ENCODE data around the gene MMP23B. TPM values are rescaled to one million over a fixed set of nuclear protein-coding genes. Genes with fewer than 3 reads are reported as not detected.
A peak's percentile ranks its signal among the peaks of the same experiment; 100 is the strongest.

Gene MMP23B
- total RNA-seq, 4 donors from 2014 or later, result 0.49 to 7.6 (median 2.7) TPM

DNA sequence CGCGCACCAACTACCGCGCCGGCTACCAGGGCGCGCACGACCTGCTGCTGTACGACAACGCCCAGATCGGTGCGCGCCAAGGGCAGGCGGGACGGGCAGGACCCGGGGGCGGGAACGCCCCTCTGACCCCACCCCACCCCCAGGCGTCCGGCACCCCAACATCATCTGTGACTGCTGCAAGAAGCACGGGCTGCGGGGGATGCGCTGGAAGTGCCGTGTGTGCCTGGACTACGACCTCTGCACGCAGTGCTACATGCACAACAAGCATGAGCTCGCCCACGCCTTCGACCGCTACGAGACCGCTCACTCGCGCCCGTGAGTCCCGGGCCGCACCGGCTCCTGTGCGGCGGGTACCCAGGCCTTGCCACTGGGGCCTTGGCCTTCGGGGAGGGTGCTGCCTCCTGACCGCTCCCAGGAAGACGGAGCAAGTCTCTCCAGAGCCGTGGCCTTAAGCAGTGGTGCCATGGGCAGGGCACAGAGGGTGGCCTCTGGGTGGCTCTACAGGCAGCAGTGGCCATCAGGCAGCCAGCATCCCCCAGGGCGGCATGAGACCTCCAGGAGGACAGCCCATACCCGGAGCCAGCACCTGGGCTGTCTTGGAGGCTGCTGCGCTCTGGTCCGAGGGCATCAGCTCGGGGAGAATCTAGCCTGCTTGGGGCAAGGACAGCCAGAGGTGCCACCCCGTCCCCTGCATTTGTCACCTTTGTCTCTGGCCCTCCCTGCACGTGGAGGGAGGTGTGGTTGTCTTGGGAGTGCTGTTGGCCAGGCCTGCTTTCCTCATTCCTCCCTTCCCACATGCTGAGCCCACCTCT, 8.1 kb upstream of the MMP23B start:
- intact Hi-C loops (cut with DNase I), result no loop called here
- Histone ChIP-seq H3K36me3 (peaks cover 0 to 35% (median 0%) of the 10 kb centered on the region in 3 donors), H3K4me3 (no peak overlapping the region), H3K9me3 (no peaks in the 10 kb centered on the region), H3K27ac (no peak overlapping the region), H3K27me3 (peaks cover 0 to 3% (median 0%) of the 10 kb centered on the region in 4 donors), H3K4me1 (peaks cover 10 to 65% (median 13%) of the 10 kb centered on the region in 3 donors)
- 88 to 97% methylated on average over 10 to 31 of the region's 51 CpGs for WGBS, 2 donors
- TF ChIP-seq, protein P1, sequence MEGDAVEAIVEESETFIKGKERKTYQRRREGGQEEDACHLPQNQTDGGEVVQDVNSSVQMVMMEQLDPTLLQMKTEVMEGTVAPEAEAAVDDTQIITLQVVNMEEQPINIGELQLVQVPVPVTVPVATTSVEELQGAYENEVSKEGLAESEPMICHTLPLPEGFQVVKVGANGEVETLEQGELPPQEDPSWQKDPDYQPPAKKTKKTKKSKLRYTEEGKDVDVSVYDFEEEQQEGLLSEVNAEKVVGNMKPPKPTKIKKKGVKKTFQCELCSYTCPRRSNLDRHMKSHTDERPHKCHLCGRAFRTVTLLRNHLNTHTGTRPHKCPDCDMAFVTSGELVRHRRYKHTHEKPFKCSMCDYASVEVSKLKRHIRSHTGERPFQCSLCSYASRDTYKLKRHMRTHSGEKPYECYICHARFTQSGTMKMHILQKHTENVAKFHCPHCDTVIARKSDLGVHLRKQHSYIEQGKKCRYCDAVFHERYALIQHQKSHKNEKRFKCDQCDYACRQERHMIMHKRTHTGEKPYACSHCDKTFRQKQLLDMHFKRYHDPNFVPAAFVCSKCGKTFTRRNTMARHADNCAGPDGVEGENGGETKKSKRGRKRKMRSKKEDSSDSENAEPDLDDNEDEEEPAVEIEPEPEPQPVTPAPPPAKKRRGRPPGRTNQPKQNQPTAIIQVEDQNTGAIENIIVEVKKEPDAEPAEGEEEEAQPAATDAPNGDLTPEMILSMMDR (IDR thresholded peaks at IDR 0.05), result no peak
- no peak for TF ChIP-seq POLR2A (IDR thresholded peaks at IDR 0.05)
- DNase-seq, result no peak

DNA sequence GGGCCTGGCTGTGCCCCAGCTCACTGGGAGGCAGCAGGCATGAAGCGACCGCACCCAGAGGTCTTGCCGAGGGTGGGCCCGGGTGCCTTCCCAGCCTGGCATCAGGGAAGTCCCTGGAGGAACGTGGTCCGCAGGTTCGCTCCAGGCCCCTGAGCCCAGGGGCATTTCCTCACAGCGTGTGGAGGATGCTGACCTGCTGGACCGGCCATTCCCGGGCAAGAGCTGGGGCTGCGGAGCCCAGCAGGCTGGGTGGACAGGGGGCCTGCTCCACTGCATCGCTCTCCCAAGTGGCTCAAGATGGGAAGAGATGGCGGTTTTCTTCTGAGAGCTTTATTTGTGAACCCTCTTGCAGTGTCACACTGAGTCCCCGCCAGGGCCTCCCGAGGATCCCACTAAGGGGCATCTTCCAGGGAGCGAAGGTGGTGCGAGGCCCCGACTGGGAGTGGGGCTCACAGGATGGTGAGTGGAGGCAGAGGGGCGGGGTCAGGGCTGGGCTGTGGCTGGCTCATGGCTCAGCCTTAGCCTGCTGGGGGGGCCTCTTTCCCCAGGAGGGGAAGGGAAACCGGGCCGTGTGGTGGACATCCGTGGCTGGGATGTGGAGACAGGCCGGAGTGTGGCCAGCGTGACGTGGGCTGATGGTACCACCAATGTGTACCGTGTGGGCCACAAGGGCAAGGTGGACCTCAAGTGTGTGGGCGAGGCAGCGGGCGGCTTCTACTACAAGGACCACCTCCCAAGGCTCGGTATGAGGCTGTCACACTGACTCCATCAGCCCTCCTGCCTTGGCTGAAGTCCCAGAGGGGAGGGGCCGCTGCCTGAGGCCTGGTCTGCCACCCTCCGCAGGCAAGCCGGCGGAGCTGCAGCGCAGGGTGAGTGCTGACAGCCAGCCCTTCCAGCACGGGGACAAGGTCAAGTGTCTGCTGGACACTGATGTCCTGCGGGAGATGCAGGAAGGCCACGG, 7.2 kb upstream of the MMP23B start:
- Histone ChIP-seq H3K36me3 (peaks cover 0 to 30% (median 0%) of the 10 kb centered on the region in 3 donors), H3K4me1 (peaks cover 10 to 70% (median 21%) of the 10 kb centered on the region in 3 donors), H3K27ac (peak overlapping the region in 1 of 4 donors; percentile 2), H3K9me3 (no peaks in the 10 kb centered on the region), H3K4me3 (no peak overlapping the region), H3K27me3 (peaks cover 0 to 12% (median 0%) of the 10 kb centered on the region in 4 donors)
- no peak for DNase-seq
- TF ChIP-seq, protein P1 (IDR thresholded peaks at IDR 0.05), result no peak
- TF ChIP-seq POLR2A (IDR thresholded peaks at IDR 0.05), result no peak
- 73 to 91% methylated on average over 12 to 14 of the region's 38 CpGs for WGBS, 2 donors
- intact Hi-C loops (cut with DNase I), result no loop called here

DNA sequence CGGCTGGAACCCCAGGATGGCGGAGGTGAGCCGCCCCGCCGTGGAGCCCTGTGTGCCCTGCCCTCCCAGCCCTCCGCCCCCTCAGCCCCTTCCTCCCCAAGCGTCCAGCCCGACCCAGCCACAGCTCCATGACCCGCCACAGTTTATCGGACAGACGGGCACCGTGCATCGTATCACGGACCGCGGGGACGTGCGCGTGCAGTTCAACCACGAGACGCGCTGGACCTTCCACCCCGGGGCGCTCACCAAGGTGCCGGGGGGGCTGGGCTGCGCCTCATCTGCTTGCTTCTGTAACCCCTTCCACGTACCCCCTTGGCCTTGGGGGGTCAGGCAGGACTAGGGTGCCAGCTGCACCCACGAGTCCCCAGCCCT, 6.6 kb upstream of the MMP23B start:
- TF ChIP-seq, protein P1 (IDR thresholded peaks at IDR 0.05), result no peak
- TF ChIP-seq POLR2A (IDR thresholded peaks at IDR 0.05), result no peak
- H3K27me3 ChIP-seq, result peaks cover 0 to 18% (median 0%) of the 10 kb centered on the region in 4 donors
- intact Hi-C loops (cut with DNase I), result no loop called here
- no peak overlapping the region for H3K27ac ChIP-seq
- H3K9me3 ChIP-seq, result no peaks in the 10 kb centered on the region
- peaks cover 10 to 74% (median 21%) of the 10 kb centered on the region in 3 donors for H3K4me1 ChIP-seq
- H3K36me3 ChIP-seq, result peaks cover 0 to 26% (median 0%) of the 10 kb centered on the region in 3 donors
- WGBS, 2 donors, result 90% methylated on average over 7 of the region's 28 CpGs; no CpG with 5 or more reads in 1 of the 2 donors
- H3K4me3 ChIP-seq, result no peak overlapping the region
- DNase-seq, result no peak

DNA sequence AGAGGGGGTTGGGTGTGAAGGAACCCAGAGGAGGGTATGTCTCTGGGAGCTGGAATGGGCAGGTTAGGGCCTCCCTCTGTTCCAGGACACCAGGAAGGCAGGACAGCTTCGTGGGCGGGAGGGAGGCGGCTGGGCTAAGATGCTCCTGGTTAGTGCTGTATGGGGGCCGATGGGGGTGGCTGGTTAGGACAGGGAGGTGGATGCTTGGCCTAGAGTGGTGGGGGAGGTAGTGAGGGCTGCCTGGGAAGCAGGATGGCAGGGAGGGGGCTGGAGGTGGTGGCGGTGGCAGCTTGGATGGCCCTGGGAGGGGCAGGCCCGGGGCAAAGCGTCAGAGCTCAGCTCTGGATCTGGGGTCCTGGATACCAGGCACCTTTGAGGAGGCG, 6.2 kb upstream of the MMP23B start:
- Histone ChIP-seq H3K27ac (no peak overlapping the region), H3K36me3 (peaks cover 0 to 26% (median 0%) of the 10 kb centered on the region in 3 donors), H3K4me1 (peaks cover 14 to 76% (median 21%) of the 10 kb centered on the region in 3 donors), H3K9me3 (no peaks in the 10 kb centered on the region), H3K27me3 (peaks cover 0 to 23% (median 0%) of the 10 kb centered on the region in 4 donors), H3K4me3 (no peak overlapping the region)
- TF ChIP-seq POLR2A (IDR thresholded peaks at IDR 0.05), result no peak
- WGBS, 2 donors, result 84 to 100% methylated on average over 5 to 8 of the region's 8 CpGs
- intact Hi-C loops (cut with DNase I), result no loop called here
- DNase-seq, result no peak

DNA sequence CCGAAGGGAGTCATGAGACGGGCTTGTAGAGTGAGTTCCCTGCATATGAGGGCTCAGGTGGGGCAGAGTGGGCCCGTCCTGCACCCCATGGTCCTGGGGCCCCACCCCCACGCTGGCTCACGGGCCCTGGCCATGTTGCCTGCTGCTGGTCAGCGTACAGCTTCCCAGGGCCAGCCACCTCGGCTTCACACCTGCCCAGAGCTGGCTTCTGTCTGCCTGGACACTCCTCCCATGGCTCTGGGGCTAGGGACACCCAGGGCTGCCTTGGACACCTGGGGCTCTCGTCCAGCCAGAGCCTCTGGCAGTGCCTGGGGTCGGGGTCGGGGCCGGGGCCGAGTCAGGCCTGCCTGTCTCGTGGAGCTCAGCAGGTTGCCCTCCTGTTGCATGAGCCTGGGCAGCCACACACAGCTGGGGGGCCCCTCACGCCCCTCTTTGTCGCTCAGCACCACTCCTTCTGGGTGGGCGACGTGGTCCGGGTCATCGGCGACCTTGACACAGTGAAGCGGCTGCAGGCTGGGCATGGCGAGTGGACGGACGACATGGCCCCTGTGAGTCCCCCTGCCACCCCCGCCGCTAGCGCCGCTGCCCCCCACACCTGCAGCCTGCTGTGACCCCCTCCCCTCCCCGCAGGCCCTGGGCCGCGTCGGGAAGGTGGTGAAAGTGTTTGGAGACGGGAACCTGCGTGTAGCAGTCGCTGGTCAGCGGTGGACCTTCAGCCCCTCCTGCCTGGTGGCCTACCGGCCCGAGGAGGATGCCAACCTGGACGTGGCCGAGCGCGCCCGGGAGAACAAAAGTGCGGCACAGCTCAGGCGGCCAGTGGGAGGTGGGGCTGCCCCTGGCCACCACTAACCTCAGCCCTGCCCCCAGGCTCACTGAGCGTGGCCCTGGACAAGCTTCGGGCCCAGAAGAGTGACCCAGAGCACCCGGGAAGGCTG, 5.5 kb upstream of the MMP23B start:
- 70 to 88% methylated on average over 2 to 3 of the region's 48 CpGs for WGBS, 2 donors
- peak overlapping the region; percentile 56 to 90 (median 79) for H3K27ac ChIP-seq
- DNase-seq, result no peak
- intact Hi-C loops (cut with DNase I), result no loop called here
- H3K4me1 ChIP-seq, result peaks cover 19 to 76% (median 28%) of the 10 kb centered on the region in 3 donors
- peak overlapping the region in 2 of 4 donors; percentile 50 to 63 for H3K4me3 ChIP-seq
- no peak for TF ChIP-seq POLR2A (IDR thresholded peaks at IDR 0.05)
- TF ChIP-seq, protein P1 (IDR thresholded peaks at IDR 0.05), result no peak
- peaks cover 0 to 26% (median 0%) of the 10 kb centered on the region in 3 donors for H3K36me3 ChIP-seq
- H3K27me3 ChIP-seq, result peaks cover 0 to 29% (median 2%) of the 10 kb centered on the region in 4 donors
- H3K9me3 ChIP-seq, result no peaks in the 10 kb centered on the region

Data from esophagus squamous epithelium (tissue), 5 donors.